Stomach (tissue), 9 donors: ENCODE data around the gene MYO10. TPM values are rescaled to one million over a fixed set of nuclear protein-coding genes. Genes with fewer than 3 reads are reported as not detected.

Experiments
- DNase-seq, 2 donors: peaks; one replicate each; pipeline versions ENCODE4 v3.0.0 to v3.0.0-alpha.2; 2013 to 2019
- H3K27ac ChIP-seq, 5 donors: fragments of 200-600 bp in 4 of 5; sonication (generic) in 4 of 5; one replicate each; pipeline ENCODE4 v1.5.1; 2013 to 2019; ENCODE audit warnings: mild to moderate bottlenecking in 1 of 5, moderate library complexity in 1 of 5
- H3K27me3 ChIP-seq, 3 donors: fragments of 200-600 bp; sonication (generic); one replicate each; pipeline ENCODE4 v1.5.1; 2017 to 2019; ENCODE audit warnings: mixed run types in 1 of 3
- H3K36me3 ChIP-seq, 4 donors: fragments of 200-600 bp; sonication (generic); 1 replicate in 3 of 4; 2 replicates in 1 of 4; pipeline ENCODE4 v1.5.1; 2016 to 2019
- H3K4me1 ChIP-seq, 4 donors: fragments of 200-600 bp; sonication (generic); one replicate each; pipeline ENCODE4 v1.5.1; 2016 to 2019
- H3K4me3 ChIP-seq, 4 donors: fragments of 200-600 bp; sonication (generic) in 3 of 4; one replicate each; pipeline ENCODE4 v1.5.1; 2016 to 2019; ENCODE audit warnings: mild to moderate bottlenecking in 1 of 4
- H3K9me3 ChIP-seq, 4 donors: fragments of 200-600 bp; sonication (generic); one replicate each; pipeline ENCODE4 v1.5.1; 2016 to 2019
- EP300 ChIP-seq: sonication (generic); formaldehyde crosslinking; IDR thresholded peaks from one replicate; pipeline ENCODE4 v1.6.1; 2017; ENCODE audit warnings: antibody characterized with exemption
- POLR2A ChIP-seq, 4 donors: fragments of 450-650 bp; IDR thresholded peaks; one replicate each; pipeline ENCODE4 v1.6.1; 2016; ENCODE audit warnings: antibody characterized with exemption in 4 of 4, control low read depth in 2 of 4, mild to moderate bottlenecking in 1 of 4, moderate library complexity in 1 of 4
- POLR2AphosphoS5 ChIP-seq, 3 donors: sonication (generic); formaldehyde crosslinking; IDR thresholded peaks; one replicate each; pipeline ENCODE4 v1.6.1; 2016; ENCODE audit warnings: antibody characterized with exemption in 3 of 3
- WGBS, 5 donors: extraction: QIAGEN DNeasy Blood & Tissue Kit in 3 of 5; methylation state at CpG; one replicate each; pipeline versions ENCODE4 v1.1.5 to v1.1.7; 2013 to 2018; 5-methylcytosine and 5-hydroxymethylcytosine counted together
- intact Hi-C: fragments of 100-400 bp; cut with DNase I; formaldehyde crosslinking; loops from one replicate; pipeline ENCODE4 v1.15.1; 2023; ENCODE audit warnings: low total_unique reads
- polyA plus RNA-seq, 3 donors: library from polyadenylated mRNA; stranded (reverse); fragments of 200-250 nt; gene quantifications; one replicate each; pipeline ENCODE4 v1.2.3, GENCODE V29; 2013
- total RNA-seq, 5 donors: library from RNA; depleted of rRNA; stranded (reverse); fragments of >200 nt; gene quantifications; one replicate each; pipeline versions ENCODE4 v1.1.0 to v1.2.3, GENCODE V29; 2014 to 2016
- TF ChIP-seq, protein P1 (sequence below), 7 experiments: fragments of 450-650 bp in 4 of 7; fragments of 200-600 bp in 3 of 7; sonication (generic) in 3 of 7; IDR thresholded peaks; one replicate each; pipeline ENCODE4 v1.5.1; 2016 to 2019; ENCODE audit warnings: antibody characterized with exemption in 7 of 7, control low read depth in 2 of 7, mild to moderate bottlenecking in 1 of 7
- donor health status: healthy with polysubstance abuse.
- donor health status: Bipolar disorder and iron deficiency.
- donor health status: healthy.

MYO10 gene
- total and polyA plus RNA-seq, 8 donors, result 6.8 to 233 (median 76.5) TPM

- Histone ChIP-seq H3K27me3 (no peaks in the 10 kb centered on the region), H3K9me3 (no peaks in the 10 kb centered on the region), H3K4me3 (no peak overlapping the region), H3K36me3 (no peaks in the 10 kb centered on the region), H3K27ac (peak overlapping the region in 3 of 5 donors; percentile 19 to 66 (median 51)), H3K4me1 (peaks cover 22 to 54% (median 27%) of the 10 kb centered on the region in 4 donors)
- DNase-seq, result peak in 1 of 2 donors; percentile 40
- no peak for TF ChIP-seq EP300
- TF ChIP-seq POLR2AphosphoS5 (IDR thresholded peaks at IDR 0.05), result no peak
- WGBS, 5 donors, result 81 to 90% (median 87%) methylated on average over 11 of the region's 11 CpGs
- intact Hi-C loops, result loop anchor here (10.0 kb wide), 1 partner anchor 126 kb away; the partner anchor contains the start of gene MYO10
These were observed 127.1 kb downstream of the MYO10 start for GRCh38 chr5:16809010-16809394.

DNA sequence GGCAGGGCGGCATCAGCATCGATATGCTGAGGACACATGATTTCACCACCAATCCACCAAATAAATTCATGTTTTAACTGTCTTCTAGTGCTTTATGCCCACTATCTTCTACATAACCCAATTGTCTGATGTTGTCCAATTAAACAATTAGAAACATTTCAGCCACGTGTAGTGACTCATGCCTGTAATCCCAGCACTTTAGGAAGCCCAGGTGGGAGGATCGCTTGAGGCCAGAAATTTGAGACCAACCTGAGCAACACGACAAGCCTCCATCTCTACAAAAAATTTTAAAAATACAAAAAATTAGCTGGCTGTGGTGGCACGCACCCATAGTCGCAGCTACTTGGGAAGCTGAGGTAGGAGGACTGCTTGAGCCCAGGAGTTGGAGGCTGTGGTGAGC lies 128.1 kb downstream of the MYO10 start:
- intact Hi-C loops, result loop anchor here (10.0 kb wide), 1 partner anchor 127 kb away; the partner anchor contains the start of gene MYO10
- no peak for TF ChIP-seq POLR2AphosphoS5 (IDR thresholded peaks at IDR 0.05)
- TF ChIP-seq POLR2A (IDR thresholded peaks at IDR 0.05), result no peak
- TF ChIP-seq EP300, result no peak
- TF ChIP-seq, protein P1, sequence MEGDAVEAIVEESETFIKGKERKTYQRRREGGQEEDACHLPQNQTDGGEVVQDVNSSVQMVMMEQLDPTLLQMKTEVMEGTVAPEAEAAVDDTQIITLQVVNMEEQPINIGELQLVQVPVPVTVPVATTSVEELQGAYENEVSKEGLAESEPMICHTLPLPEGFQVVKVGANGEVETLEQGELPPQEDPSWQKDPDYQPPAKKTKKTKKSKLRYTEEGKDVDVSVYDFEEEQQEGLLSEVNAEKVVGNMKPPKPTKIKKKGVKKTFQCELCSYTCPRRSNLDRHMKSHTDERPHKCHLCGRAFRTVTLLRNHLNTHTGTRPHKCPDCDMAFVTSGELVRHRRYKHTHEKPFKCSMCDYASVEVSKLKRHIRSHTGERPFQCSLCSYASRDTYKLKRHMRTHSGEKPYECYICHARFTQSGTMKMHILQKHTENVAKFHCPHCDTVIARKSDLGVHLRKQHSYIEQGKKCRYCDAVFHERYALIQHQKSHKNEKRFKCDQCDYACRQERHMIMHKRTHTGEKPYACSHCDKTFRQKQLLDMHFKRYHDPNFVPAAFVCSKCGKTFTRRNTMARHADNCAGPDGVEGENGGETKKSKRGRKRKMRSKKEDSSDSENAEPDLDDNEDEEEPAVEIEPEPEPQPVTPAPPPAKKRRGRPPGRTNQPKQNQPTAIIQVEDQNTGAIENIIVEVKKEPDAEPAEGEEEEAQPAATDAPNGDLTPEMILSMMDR (IDR thresholded peaks at IDR 0.05), result no peak
- Histone ChIP-seq H3K27ac (no peak overlapping the region), H3K4me3 (no peak overlapping the region), H3K4me1 (peaks cover 21 to 51% (median 27%) of the 10 kb centered on the region in 4 donors), H3K9me3 (no peaks in the 10 kb centered on the region), H3K27me3 (no peaks in the 10 kb centered on the region), H3K36me3 (no peaks in the 10 kb centered on the region)
- DNase-seq, result no peak
- WGBS, 5 donors, result 88 to 91% (median 89%) methylated on average over 7 of the region's 7 CpGs

DNA sequence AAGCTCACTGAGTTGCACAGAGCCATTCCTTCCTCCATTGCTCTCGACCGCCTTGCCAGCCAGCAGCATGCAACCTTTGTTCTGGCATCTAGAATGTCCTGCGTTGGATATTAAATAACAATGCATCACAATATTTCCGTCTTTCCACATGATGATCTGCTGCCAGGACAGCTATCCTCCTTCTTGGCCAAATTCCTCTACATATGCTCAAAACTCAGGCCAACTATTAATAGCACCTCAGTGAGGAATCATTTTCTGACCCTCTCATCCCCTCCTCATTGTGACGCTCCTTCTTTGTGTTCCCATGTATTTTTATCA lies 128.6 kb downstream of the MYO10 start:
- DNase-seq, result no peak
- WGBS, 5 donors, result 78 to 89% (median 86%) methylated on average over 5 of the region's 5 CpGs
- Histone ChIP-seq H3K36me3 (no peaks in the 10 kb centered on the region), H3K27me3 (no peaks in the 10 kb centered on the region), H3K4me3 (no peak overlapping the region), H3K9me3 (no peaks in the 10 kb centered on the region), H3K27ac (no peak overlapping the region), H3K4me1 (peaks cover 16 to 46% (median 22%) of the 10 kb centered on the region in 4 donors)
- intact Hi-C loops, result loop anchor here (10.0 kb wide), 1 partner anchor 127 kb away; the partner anchor contains the start of gene MYO10
- TF ChIP-seq POLR2AphosphoS5 (IDR thresholded peaks at IDR 0.05) (no peak), POLR2A (IDR thresholded peaks at IDR 0.05) (no peak), EP300 (no peak)
- TF ChIP-seq, protein P1 (IDR thresholded peaks at IDR 0.05), result no peak

- 75 to 84% (median 80%) methylated on average over 12 of the region's 12 CpGs for WGBS, 5 donors
- Histone ChIP-seq H3K9me3 (no peaks in the 10 kb centered on the region), H3K4me3 (no peak overlapping the region), H3K27ac (no peak overlapping the region), H3K4me1 (peaks cover 11 to 40% (median 18%) of the 10 kb centered on the region in 4 donors), H3K36me3 (no peaks in the 10 kb centered on the region), H3K27me3 (no peaks in the 10 kb centered on the region)
- DNase-seq, result no peak
- intact Hi-C loops, result loop anchor here (10.0 kb wide), 1 partner anchor 128 kb away; the partner anchor contains the start of gene MYO10
- TF ChIP-seq POLR2A (IDR thresholded peaks at IDR 0.05) (no peak), EP300 (no peak), POLR2AphosphoS5 (IDR thresholded peaks at IDR 0.05) (no peak)
- TF ChIP-seq, protein P1 (IDR thresholded peaks at IDR 0.05), result no peak
These were observed 129.2 kb downstream of the MYO10 start for GRCh38 chr5:16806711-16807546.

DNA sequence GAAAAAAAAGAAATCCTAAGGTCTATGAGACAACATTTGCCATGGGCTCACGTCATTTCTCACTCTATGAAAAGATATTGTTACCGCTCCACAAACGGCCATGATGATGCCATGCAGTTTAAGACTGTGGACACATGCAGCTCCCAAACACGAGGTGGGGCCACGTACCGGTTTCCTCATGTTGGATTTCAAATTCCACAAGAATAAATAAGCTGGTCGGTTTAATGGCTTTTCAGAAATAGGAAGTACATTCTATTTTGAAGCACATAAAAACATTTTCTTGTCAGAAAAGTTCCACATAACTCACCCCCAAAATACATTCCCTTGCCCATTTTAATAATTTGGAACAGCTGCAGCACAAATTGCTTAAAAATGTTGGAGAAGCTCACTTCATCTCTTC lies 130.6 kb downstream of the MYO10 start:
- TF ChIP-seq POLR2AphosphoS5 (IDR thresholded peaks at IDR 0.05) (no peak), POLR2A (IDR thresholded peaks at IDR 0.05) (no peak), EP300 (no peak)
- TF ChIP-seq, protein P1 (IDR thresholded peaks at IDR 0.05), result no peak
- Histone ChIP-seq H3K36me3 (no peaks in the 10 kb centered on the region), H3K9me3 (no peaks in the 10 kb centered on the region), H3K27me3 (no peaks in the 10 kb centered on the region), H3K4me1 (peaks cover 9 to 40% (median 16%) of the 10 kb centered on the region in 4 donors), H3K27ac (no peak overlapping the region), H3K4me3 (no peak overlapping the region)
- DNase-seq, result no peak
- WGBS, 5 donors, result 83 to 91% (median 89%) methylated on average over 7 of the region's 7 CpGs
- intact Hi-C loops, result loop anchor here (10.0 kb wide), 1 partner anchor 129 kb away; the partner anchor contains the start of gene MYO10
